ENCODE data around the gene LYSMD1. TPM values are rescaled to one million over a fixed set of nuclear protein-coding genes. Genes with fewer than 3 reads are reported as not detected.
"Not testable (repeated sequence)": the region's sequence is repeated elsewhere in the genome, so short reads cannot be mapped to it uniquely, and the experiment has no call there.

LYSMD1 gene
- 1.3 TPM for total RNA-seq

GRCh38 chr1:151165738-151166504 is at the start of gene LYSMD1, which contains the start of gene SCNM1:
TSS of gene LYSMD1 (minus strand) at chr1:151165902. CDS start at chr1:151165258, 644 bp downstream.
TSS of gene SCNM1 (plus strand) at chr1:151166144. CDS start at chr1:151166153, 9 bp downstream.
- H3K27me3 ChIP-seq (ENCODE audit: insufficient read depth, low read length) = no peaks in the 10 kb centered on the region
- H3K4me3 ChIP-seq (ENCODE audit: low read length) = peak within 1 kb of the TSS; percentile 74
- peaks cover 32% of the 10 kb centered on the region for H3K4me1 ChIP-seq (ENCODE audit: insufficient read depth, low read length)
- H3K9me3 ChIP-seq (ENCODE audit: low read depth, low read length) = no peaks in the 10 kb centered on the region

- H3K9me3 ChIP-seq (ENCODE audit: low read depth, low read length) = no peaks in the 10 kb centered on the region
- no peaks in the 10 kb centered on the region for H3K27me3 ChIP-seq (ENCODE audit: insufficient read depth, low read length)
- no peak overlapping the region for H3K4me3 ChIP-seq (ENCODE audit: low read length)
- no peaks in the 10 kb centered on the region for H3K4me1 ChIP-seq (ENCODE audit: insufficient read depth, low read length)
Measured at GRCh38 chr1:151213560-151213959, 47.9 kb upstream of the LYSMD1 start.

GRCh38 chr1:151211972-151212705 is 46.4 kb upstream of the LYSMD1 start:
- Histone ChIP-seq H3K4me1 (ENCODE audit: insufficient read depth, low read length) (no peaks in the 10 kb centered on the region), H3K4me3 (ENCODE audit: low read length) (no peak overlapping the region), H3K27me3 (ENCODE audit: insufficient read depth, low read length) (no peaks in the 10 kb centered on the region), H3K9me3 (ENCODE audit: low read depth, low read length) (no peaks in the 10 kb centered on the region)

GRCh38 chr1:151210830-151211229 is 45.1 kb upstream of the LYSMD1 start:
- Histone ChIP-seq H3K4me3 (ENCODE audit: low read length) (no peak overlapping the region), H3K4me1 (ENCODE audit: insufficient read depth, low read length) (no peaks in the 10 kb centered on the region), H3K27me3 (ENCODE audit: insufficient read depth, low read length) (no peaks in the 10 kb centered on the region), H3K9me3 (ENCODE audit: low read depth, low read length) (no peaks in the 10 kb centered on the region)

- not testable (repeated sequence) for H3K27me3 ChIP-seq (ENCODE audit: insufficient read depth, low read length); H3K4me3 ChIP-seq (ENCODE audit: low read length); H3K9me3 ChIP-seq (ENCODE audit: low read depth, low read length)
- H3K4me1 ChIP-seq (ENCODE audit: insufficient read depth, low read length) = peaks cover 12% of the 10 kb centered on the region
Measured at GRCh38 chr1:151205381-151205965, 39.8 kb upstream of the LYSMD1 start.

GRCh38 chr1:151199873-151200581 is 34.3 kb upstream of the LYSMD1 start:
- H3K4me3 ChIP-seq (ENCODE audit: low read length) = peak overlapping the region; percentile 80
- H3K27me3 ChIP-seq (ENCODE audit: insufficient read depth, low read length) = no peaks in the 10 kb centered on the region
- H3K4me1 ChIP-seq (ENCODE audit: insufficient read depth, low read length) = peaks cover 33% of the 10 kb centered on the region
- no peaks in the 10 kb centered on the region for H3K9me3 ChIP-seq (ENCODE audit: low read depth, low read length)

- peak within 1 kb of the TSS; percentile 80 for H3K4me3 ChIP-seq (ENCODE audit: low read length)
- H3K27me3 ChIP-seq (ENCODE audit: insufficient read depth, low read length) = no peaks in the 10 kb centered on the region
- H3K4me1 ChIP-seq (ENCODE audit: insufficient read depth, low read length) = peaks cover 33% of the 10 kb centered on the region
- no peaks in the 10 kb centered on the region for H3K9me3 ChIP-seq (ENCODE audit: low read depth, low read length)
Measured at GRCh38 chr1:151198254-151199127, 32.8 kb upstream of the LYSMD1 start, which contains the start of gene PIP5K1A. TSS of gene PIP5K1A (plus strand) at chr1:151198552. CDS start at chr1:151198997, 445 bp downstream.

GRCh38 chr1:151197863-151198253 is 32.2 kb upstream of the LYSMD1 start:
- no peaks in the 10 kb centered on the region for H3K9me3 ChIP-seq (ENCODE audit: low read depth, low read length)
- no peaks in the 10 kb centered on the region for H3K27me3 ChIP-seq (ENCODE audit: insufficient read depth, low read length)
- peak overlapping the region; percentile 80 for H3K4me3 ChIP-seq (ENCODE audit: low read length)
- peaks cover 33% of the 10 kb centered on the region for H3K4me1 ChIP-seq (ENCODE audit: insufficient read depth, low read length)

- no peak overlapping the region for H3K4me3 ChIP-seq (ENCODE audit: low read length)
- no peaks in the 10 kb centered on the region for H3K9me3 ChIP-seq (ENCODE audit: low read depth, low read length)
- H3K4me1 ChIP-seq (ENCODE audit: insufficient read depth, low read length) = peaks cover 27% of the 10 kb centered on the region
- H3K27me3 ChIP-seq (ENCODE audit: insufficient read depth, low read length) = no peaks in the 10 kb centered on the region
Measured at GRCh38 chr1:151196292-151196800, 30.6 kb upstream of the LYSMD1 start.

GRCh38 chr1:151194894-151195594 is 29.3 kb upstream of the LYSMD1 start:
- H3K4me1 ChIP-seq (ENCODE audit: insufficient read depth, low read length) = peaks cover 24% of the 10 kb centered on the region
- H3K9me3 ChIP-seq (ENCODE audit: low read depth, low read length); H3K27me3 ChIP-seq (ENCODE audit: insufficient read depth, low read length); H3K4me3 ChIP-seq (ENCODE audit: low read length): not testable (repeated sequence)

GRCh38 chr1:151193856-151194255 is 28.2 kb upstream of the LYSMD1 start:
- Histone ChIP-seq H3K9me3 (ENCODE audit: low read depth, low read length) (no peaks in the 10 kb centered on the region), H3K4me1 (ENCODE audit: insufficient read depth, low read length) (peaks cover 20% of the 10 kb centered on the region)

GRCh38 chr1:151193304-151193703 is 27.6 kb upstream of the LYSMD1 start:
- H3K9me3 ChIP-seq (ENCODE audit: low read depth, low read length) = no peaks in the 10 kb centered on the region
- no peaks in the 10 kb centered on the region for H3K27me3 ChIP-seq (ENCODE audit: insufficient read depth, low read length)
- H3K4me1 ChIP-seq (ENCODE audit: insufficient read depth, low read length) = peaks cover 26% of the 10 kb centered on the region

More at GRCh38 chr1:151193856-151194255, 28.2 kb upstream of the LYSMD1 start:
- no peak overlapping the region for H3K4me3 ChIP-seq (ENCODE audit: low read length)
- H3K27me3 ChIP-seq (ENCODE audit: insufficient read depth, low read length) = no peaks in the 10 kb centered on the region

GRCh38 chr1:151192047-151192446 is 26.3 kb upstream of the LYSMD1 start:
- no peak overlapping the region for H3K4me3 ChIP-seq (ENCODE audit: low read length)
- no peaks in the 10 kb centered on the region for H3K9me3 ChIP-seq (ENCODE audit: low read depth, low read length)
- H3K4me1 ChIP-seq (ENCODE audit: insufficient read depth, low read length) = peaks cover 24% of the 10 kb centered on the region
- H3K27me3 ChIP-seq (ENCODE audit: insufficient read depth, low read length) = no peaks in the 10 kb centered on the region

More at GRCh38 chr1:151193304-151193703, 27.6 kb upstream of the LYSMD1 start:
- no peak overlapping the region for H3K4me3 ChIP-seq (ENCODE audit: low read length)
